HG02588 (cell line): ENCODE data around the gene BIRC5.

Source experiments
- ATAC-seq: cut with Tn5 transposase; IDR thresholded peaks from one replicate; pipeline ENCODE4 v1.9.1; 2021; ENCODE audit warnings: mild to moderate bottlenecking, moderate library complexity; ENCODE audit not compliant: unreplicated experiment

Gene BIRC5

DNA sequence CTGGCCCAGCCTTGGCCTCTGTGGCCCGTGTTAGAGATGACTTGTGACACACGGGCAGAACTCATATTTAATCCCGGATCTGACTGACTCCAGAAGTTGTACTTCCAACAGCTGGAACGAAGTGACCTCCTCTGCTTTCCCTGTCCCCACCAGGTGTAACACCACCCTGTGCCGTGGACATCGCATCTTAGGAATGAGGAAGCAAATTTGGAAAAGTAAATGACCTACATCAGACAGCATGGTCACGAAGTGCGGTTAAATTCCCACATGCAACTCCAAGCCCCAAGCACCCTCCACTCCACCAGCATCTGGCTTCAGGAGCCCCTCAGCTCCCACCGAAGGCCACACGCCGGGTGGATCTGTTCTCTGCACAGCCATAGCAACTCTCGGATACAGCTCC is 30.1 kb upstream of the BIRC5 start:
- no peak for ATAC-seq

DNA sequence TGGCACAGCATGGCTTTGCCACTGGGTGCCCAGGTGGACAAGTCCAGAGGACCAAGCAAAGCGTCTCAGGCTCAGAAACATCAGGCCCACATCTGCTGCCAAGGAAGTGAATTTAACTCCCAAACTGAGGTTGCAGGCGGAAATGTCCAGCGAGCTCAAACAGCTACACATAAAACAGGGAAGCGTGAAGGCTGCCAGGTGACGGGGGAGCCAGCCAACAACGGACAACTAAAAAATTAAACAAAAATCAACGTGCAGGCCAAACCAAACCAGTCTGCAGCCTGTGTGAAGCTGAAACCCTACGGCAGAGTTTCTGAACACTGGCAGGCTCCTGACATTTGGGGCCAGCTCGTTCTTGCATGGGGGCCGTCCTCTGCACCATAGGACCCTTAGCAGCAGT is 29.7 kb upstream of the BIRC5 start:
- ATAC-seq, result no peak

DNA sequence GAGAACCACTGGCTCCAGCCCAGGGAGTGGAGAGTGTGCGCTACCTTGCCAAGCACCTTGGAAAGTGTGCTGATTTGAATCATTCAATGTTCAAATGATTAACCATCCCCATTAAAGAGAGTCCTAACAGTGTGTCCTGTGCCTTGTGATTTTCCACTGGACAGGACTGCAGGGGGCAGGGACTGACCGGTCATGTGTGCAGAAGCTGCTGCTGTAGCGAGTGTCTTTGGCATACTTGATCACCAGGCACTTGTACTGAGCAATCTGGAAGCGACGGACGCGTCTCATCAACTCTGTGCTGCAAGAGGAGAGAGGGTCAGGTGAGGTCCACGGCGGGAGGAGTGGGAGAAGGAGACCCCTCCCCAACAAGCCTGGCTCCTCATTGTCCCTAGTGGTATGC is 29.2 kb upstream of the BIRC5 start:
- no peak for ATAC-seq

DNA sequence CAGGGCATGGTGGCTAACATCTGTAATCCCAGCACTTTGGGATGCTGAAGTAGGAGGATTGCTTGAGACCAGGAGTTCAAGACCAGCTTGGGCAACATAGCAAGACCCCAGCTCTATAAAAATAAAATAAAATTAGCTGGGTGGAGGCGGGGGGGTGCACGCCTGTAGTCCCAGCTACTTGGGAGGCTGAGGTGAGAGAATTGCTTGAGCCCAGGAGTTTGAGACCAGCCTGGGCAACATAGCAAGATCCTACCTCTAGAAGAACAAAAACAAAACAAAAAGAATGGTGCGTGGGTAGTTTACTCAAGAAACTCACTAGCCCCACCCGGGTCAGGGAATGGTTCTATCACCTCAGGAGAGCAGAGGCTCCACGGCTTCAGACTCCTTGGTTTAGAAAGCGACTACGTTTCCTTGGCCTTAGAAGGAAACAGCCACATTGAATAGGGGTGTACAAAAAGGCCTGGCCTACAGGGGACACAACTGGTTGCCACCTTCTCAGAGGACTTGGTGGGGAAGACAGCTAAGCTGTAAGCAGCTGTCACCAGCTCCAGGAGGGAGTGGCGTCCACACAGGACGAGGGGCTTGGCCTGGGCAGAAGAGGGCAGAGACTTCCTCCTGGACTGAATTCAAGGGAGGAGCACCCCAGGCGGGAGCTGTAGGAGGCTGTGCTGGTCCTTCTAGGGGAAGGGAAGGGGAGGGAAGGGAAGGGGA is 27.9 kb upstream of the BIRC5 start:
- ATAC-seq, result no peak

DNA sequence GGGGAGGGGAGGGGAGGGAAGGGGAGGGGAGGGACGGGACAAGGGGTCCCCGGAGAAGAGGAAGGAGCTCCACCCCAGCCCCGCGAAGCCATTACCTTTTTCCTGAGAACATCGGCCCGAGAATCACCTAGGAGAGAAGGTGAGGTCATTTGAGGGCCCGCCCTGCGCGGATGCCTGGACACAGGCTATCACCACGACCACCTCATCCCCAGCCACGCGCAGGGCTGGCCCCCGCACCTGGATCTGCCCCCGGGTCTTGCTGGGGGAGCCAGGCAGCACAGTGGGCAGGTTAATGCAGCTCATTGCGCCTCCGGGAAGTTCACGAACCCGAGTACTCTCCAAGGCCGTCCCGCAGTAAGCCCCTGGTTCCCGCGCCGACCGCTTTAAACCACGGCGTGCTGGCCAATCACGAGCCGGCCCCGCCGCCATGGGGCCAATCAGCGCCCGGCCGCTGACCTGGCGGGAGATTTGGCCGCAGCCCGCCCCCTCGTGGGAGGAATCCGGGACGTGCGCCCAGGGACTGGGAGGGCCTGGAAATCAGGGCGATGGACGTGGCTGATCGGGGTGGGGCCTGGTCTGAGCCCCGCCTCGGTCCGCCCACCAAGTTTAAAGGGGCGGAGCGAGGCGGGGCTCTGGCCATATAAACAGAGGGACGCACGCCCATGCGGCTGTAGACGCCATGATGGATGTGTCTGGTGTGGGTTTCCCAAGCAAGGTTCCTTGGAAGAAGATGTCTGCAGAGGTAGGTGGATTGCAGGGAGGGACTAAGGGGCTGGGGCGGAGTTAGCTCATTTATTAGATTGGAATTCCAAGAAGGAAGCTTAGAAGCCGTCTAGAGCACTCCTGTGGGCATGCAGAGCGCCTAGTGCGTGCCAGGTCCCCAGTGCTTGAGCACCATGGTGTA is 27.1 kb upstream of the BIRC5 start, which contains the start of the genes AFMID and TK1:
TSS of gene AFMID (plus strand) at position 671 of the 904 bp plus-strand sequence. CDS start at position 680, 9 bp downstream.
TSS of gene TK1 (minus strand) at position 361 of the 904 bp plus-strand sequence. CDS start at position 303, 58 bp downstream.
- peak; percentile 82 for ATAC-seq

DNA sequence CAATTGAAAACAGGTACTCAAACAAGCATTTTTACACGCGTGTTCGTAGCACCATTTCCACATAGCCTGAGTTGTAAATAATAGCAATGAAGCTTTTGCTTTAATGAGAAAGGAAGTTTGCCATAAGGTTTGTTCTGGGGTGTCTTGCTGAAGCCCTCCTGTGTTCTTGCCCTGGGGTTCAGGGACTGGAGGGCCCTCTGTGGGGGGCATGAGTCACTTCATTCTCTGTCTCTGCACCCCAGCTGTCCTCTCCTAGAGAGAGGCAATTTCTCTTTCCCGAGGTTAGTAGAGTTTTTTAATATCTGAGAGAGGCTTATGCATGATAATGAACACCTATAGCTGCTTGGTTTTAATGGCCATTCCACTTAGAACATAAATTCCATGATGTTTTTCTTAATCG is 17.3 kb upstream of the BIRC5 start:
- no peak for ATAC-seq

DNA sequence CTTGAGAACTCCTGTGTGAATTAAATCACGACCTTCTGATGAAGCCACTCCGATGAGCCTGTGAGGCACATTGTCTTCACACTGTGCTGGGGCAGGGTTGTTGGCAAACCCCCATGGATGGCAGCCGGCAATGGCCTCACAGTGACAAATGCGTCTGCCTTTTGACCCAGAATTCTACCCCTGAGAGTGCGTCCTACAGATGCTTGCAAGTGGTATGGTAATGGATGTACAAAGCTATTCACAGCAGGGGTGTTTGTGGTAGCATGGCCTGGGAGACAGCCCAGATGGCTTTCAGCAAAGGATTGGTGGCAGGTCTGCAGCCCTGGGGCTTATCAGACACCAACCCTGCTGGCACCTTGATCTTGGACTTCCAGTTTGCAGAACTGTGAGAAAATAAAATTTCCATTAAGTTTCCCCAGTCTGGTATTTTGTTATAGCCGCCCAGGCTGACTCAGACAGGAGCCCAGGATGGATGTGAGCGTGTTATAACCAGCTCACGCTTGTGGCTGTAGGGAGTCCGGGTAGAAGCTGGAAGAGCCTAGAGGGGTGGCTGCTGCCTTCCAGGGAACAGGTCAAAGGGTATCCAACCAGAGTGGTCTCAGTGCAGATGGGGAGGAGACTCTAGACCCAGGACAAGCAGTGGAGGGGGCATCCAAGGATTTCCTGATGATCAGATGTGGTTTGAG is 16.8 kb upstream of the BIRC5 start:
- ATAC-seq, result no peak

DNA sequence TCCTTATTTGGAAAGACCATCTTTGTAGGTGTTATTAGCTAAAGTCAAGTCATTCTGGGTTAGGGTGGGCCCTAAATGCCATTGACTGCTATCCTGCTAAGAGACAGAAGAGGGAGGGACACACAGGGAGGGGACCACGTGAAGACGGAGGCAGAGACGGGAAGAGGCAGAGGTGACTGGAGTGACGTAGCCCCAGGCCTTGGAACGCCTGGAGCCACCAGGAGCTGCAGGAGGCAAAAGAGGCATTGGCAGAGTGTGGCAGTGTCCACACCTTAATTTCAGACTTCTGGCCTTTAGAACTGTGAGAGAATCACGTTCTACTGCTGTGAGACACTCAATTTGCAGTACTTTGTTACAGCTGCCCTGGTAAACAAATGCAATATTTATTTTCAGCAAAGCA is 13.6 kb upstream of the BIRC5 start:
- no peak for ATAC-seq

DNA sequence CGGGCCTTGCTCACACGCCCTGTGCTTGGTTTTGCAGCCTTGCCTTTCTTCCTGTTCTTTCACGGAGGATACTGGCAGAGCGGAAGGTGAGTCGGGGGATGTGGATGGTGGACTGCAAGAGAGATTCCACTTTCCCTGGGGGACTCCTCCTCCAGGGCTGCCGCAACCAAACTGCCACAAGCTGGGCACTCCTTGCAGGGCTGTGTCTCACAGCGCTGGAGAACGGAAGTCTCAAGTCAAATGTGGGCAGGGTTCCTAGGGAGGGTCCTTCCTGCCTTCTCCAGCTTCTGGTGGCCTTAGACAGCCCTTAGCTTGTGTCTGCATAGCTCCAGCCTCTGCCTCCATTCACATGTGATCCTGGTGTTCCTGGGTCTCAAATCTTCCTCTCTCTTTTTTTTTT is 11.4 kb upstream of the BIRC5 start:
- no peak for ATAC-seq

DNA sequence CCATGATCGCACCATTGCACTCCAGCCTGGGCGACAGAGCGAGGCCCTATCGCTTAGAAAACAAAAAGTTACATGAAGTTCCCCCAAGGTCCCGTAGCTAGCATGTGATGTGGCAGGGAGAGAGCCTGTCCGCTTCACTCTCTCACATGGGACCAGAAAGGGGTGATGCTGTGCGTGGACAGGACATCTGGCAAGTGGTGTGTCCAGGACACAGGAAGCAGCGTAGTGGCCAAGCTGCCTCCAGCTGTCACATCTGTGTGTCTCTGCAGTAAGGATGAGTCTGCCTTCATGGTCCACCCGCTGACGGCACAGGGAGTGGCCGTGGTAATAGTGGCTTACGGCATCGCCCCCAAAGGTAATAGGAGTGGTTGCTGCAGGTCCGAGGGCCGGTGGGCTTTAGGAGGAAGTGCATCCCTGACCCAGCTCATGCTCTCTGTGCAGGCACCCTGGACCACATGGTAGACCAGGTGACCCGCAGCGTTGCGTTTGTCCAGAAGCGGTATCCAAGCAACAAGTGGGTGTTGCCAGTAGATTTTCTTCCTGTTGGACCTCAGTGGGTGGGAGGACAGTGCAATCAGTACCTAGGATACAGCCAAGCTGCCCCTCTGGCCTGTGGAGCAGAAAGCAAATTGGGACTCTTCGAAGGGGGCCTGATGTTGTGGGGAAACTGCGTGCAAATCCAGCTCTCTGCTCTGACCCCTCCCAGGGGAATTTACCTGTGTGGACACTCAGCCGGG is 9.5 kb upstream of the BIRC5 start:
- ATAC-seq, result no peak

DNA sequence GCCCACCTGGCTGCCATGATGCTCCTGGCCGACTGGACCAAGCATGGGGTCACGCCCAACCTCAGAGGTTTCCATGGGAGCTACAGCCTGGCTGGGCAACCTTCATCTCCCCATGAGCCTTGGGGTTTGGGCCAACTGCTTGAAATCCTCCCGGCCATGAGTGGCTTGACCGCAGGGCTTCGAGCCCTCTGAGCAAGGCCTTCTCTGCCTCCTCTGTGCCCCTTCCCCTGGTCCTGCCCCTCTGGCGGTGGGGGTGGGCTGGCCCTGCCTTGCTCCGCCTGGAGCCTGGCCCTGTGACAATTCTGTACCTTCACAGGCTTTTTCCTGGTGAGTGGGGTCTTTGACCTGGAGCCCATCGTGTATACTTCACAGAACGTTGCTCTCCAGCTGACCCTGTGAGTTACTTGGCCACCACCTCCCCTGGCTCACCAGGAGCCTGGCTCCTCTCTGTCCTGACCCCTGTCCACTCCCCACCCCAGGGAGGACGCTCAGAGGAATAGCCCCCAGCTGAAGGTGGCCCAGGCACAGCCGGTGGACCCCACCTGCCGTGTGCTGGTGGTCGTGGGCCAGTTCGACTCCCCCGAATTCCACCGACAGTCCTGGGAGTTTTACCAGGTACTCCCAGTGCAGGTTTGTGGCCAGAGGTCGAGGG is 8.8 kb upstream of the BIRC5 start:
- ATAC-seq, result no peak

DNA sequence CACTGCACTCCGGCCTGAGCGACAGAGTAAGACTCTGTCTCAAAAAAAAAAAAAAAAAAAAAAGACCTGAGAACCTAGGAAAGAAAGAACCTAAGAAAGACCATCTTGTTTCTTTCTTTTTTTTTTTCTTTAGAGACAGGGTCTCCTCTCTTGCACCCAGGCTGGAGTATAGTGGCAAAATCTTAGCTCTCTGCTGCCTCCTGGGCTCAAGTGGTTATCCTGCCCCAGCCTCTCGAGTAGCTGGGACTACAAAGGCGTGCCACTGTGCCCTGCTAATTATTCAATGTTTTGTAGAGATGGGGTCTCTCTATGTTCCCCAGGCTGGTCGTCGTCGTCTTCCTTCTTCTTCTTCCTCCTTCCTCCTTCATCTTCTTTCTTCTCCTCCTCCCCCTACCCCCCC is 7.8 kb upstream of the BIRC5 start:
- ATAC-seq, result no peak

DNA sequence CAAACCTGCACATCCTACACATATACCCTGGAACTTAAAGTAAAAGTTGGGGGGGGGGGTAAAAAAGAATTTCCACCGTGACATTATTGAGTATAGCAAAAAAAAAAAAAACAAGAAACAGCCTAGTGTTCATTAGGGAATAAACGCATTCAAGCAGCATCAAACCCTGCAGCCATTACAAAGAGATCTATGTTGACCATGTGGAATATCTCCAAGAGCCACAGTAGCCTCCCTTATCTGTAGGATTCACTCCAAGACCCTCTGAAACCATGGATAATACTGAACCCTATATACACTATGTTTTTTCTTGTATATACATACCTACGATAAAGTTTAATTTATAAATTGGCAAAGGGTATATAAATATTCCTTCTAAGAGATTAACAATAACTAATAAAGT is 5.6 kb upstream of the BIRC5 start:
- ATAC-seq, result no peak

DNA sequence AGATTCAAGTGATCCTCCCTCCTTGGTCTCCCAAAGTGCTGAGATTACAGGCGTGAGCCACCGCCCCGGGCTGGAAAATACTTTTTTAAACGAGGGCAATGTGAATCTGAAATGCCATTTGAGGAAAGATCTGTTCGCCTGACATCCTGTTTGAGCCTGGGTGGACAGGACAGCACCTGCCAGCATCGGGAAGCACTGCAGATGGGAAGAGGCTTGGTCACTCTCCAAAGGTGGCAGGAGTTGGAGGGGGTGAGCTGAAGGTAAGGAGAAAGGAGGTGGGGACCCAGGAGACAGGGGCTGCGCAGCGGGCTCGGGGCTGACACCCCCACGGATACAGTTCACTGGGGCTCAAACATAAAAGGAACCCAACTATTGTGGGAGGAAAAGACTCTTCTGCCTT is 3.9 kb upstream of the BIRC5 start:
- ATAC-seq, result no peak

DNA sequence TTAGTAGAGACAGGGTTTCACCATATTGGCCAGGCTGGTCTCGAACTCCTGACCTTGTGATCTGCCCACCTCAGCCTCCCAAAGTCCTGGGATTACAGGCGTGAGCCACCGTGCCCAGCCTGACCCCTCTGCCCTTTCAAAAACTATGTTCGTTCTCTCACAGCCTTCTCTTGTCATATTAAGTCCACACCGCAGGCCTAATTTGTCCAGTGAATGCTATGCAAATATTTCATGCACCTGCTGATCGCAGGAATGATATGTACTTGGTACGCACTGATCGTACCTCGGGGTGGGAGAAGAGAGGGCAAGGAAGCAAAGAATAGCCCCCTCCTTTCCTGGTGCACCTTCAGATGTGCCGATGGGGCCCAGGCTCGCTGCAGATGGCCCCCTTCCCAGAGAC is 3.0 kb upstream of the BIRC5 start:
- ATAC-seq, result no peak

DNA sequence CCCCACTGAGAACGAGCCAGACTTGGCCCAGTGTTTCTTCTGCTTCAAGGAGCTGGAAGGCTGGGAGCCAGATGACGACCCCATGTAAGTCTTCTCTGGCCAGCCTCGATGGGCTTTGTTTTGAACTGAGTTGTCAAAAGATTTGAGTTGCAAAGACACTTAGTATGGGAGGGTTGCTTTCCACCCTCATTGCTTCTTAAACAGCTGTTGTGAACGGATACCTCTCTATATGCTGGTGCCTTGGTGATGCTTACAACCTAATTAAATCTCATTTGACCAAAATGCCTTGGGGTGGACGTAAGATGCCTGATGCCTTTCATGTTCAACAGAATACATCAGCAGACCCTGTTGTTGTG is 631 bp downstream of the BIRC5 start:
- ATAC-seq, result no peak

DNA sequence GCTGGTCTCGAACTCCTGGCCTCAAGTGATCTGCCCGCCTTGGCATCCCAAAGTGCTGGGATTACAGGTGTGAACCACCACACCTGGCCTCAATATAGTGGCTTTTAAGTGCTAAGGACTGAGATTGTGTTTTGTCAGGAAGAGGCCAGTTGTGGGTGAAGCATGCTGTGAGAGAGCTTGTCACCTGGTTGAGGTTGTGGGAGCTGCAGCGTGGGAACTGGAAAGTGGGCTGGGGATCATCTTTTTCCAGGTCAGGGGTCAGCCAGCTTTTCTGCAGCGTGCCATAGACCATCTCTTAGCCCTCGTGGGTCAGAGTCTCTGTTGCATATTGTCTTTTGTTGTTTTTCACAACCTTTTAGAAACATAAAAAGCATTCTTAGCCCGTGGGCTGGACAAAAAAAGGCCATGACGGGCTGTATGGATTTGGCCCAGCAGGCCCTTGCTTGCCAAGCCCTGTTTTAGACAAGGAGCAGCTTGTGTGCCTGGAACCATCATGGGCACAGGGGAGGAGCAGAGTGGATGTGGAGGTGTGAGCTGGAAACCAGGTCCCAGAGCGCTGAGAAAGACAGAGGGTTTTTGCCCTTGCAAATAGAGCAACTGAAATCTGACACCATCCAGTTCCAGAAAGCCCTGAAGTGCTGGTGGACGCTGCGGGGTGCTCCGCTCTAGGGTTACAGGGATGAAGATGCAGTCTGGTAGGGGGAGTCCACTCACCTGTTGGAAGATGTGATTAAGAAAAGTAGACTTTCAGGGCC is 5.5 kb downstream of the BIRC5 start:
- ATAC-seq, result no peak

DNA sequence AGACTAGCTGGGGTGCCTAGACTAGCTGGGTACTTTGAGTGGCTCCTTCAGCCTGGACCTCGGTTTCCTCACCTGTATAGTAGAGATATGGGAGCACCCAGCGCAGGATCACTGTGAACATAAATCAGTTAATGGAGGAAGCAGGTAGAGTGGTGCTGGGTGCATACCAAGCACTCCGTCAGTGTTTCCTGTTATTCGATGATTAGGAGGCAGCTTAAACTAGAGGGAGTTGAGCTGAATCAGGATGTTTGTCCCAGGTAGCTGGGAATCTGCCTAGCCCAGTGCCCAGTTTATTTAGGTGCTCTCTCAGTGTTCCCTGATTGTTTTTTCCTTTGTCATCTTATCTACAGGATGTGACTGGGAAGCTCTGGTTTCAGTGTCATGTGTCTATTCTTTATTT is 9.0 kb downstream of the BIRC5 start:
- no peak for ATAC-seq

DNA sequence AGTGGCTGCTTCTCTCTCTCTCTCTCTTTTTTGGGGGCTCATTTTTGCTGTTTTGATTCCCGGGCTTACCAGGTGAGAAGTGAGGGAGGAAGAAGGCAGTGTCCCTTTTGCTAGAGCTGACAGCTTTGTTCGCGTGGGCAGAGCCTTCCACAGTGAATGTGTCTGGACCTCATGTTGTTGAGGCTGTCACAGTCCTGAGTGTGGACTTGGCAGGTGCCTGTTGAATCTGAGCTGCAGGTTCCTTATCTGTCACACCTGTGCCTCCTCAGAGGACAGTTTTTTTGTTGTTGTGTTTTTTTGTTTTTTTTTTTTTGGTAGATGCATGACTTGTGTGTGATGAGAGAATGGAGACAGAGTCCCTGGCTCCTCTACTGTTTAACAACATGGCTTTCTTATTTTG is 9.7 kb downstream of the BIRC5 start:
- ATAC-seq, result no peak
